ENCODE measurements around the gene SIM2.

The SIM2 gene

DNA sequence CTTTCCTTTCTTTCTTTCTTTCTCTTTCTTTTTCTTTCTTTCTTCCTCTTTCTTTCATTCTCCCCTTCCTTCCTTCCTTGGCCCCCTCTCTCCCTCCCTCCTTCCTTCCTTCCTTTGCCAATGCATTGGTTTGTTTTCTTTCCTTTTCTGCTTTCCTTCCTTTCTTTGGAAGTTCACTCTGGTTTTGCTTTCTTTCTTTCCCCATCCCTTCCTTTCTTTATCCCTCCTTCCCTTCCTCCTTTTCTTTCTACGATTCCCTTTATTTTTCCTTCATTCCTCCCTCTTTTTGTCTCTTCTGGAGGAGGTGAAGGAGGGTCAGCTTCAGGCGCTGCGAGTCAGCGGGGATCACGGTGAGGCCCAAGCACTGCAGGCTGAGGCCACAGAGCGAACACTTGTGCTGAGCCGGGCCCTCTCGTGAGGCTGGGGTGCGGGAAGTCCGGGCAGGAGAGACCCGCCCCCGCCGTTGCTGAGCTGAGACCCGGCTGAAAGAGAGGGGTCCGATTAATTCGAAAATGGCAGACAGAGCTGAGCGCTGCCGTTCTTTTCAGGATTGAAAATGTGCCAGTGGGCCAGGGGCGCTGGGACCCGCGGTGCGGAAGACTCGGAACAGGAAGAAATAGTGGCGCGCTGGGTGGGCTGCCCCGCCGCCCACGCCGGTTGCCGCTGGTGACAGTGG is 1.5 kb downstream of the SIM2 start:
- POLR2A ChIA-PET = interaction anchor here (0.9 to 2.7 kb wide), 4 partner anchors 9 to 42 kb away, joined by 3 to 9 read pairs (median 4); no protein-coding TSS in a partner anchor
- CTCF ChIA-PET = interaction anchor here (1.4 kb wide), 1 partner anchor 154 kb away, joined by 4 read pairs; no protein-coding TSS in a partner anchor
- DNase-seq (ENCODE audit: extremely low spot score) = no peak
- TF ChIP-seq PKNOX1 (IDR thresholded peaks at IDR 0.05) = no peak
- TF ChIP-seq L3MBTL2 (conservative IDR thresholded peaks at IDR 0.05) = 0 out of 2 replicates have a peak, but pooled peaks have one; percentile 23

DNA sequence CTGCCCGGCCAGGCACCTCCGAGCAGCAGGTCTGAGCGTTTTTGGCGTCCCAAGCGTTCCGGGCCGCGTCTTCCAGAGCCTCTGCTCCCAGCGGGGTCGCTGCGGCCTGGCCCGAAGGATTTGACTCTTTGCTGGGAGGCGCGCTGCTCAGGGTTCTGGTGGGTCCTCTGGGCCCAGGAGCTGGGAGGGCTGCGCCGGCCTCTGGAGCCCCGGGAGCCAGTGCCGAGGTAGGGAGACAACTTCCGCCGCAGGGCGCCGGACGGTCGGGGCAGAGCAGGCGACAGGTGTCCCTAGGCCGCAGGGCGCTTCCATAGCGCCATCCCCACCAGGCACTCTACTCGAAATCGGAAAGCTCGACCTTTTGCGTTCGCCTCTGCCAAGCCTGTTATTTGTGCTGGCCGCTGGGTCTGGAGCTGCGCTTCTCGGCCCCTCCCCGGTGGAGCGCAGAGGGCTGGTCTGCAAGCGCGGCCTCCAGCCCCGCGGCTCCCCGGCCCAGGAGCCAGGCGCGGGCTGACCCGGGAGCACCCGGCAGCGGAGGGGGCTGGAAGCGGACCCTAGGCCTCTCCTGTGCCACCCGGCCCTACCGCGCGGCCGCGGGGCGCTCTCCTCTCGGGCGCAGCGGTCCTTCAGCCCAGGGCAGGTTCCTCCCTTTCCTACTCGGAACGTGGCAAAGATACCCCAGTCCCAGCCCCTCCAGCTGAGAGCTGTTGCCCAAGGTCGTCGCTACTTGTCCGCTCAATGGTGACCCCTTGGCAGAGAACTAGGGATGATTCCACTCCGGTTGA is 2.2 kb downstream of the SIM2 start:
- TF ChIP-seq FOXK2 (IDR thresholded peaks at IDR 0.05) (no peak), NFRKB (IDR thresholded peaks at IDR 0.05) (no peak), TARDBP (IDR thresholded peaks at IDR 0.05) (no peak), ELF4 (IDR thresholded peaks at IDR 0.05) (no peak)
- POLR2A ChIA-PET = interaction anchor here (2.7 kb wide), 1 partner anchor 9 kb away, joined by 9 read pairs; no protein-coding TSS in a partner anchor
- CTCF ChIA-PET = no interaction called here
- peak; percentile 43 for DNase-seq (ENCODE audit: extremely low spot score)

DNA sequence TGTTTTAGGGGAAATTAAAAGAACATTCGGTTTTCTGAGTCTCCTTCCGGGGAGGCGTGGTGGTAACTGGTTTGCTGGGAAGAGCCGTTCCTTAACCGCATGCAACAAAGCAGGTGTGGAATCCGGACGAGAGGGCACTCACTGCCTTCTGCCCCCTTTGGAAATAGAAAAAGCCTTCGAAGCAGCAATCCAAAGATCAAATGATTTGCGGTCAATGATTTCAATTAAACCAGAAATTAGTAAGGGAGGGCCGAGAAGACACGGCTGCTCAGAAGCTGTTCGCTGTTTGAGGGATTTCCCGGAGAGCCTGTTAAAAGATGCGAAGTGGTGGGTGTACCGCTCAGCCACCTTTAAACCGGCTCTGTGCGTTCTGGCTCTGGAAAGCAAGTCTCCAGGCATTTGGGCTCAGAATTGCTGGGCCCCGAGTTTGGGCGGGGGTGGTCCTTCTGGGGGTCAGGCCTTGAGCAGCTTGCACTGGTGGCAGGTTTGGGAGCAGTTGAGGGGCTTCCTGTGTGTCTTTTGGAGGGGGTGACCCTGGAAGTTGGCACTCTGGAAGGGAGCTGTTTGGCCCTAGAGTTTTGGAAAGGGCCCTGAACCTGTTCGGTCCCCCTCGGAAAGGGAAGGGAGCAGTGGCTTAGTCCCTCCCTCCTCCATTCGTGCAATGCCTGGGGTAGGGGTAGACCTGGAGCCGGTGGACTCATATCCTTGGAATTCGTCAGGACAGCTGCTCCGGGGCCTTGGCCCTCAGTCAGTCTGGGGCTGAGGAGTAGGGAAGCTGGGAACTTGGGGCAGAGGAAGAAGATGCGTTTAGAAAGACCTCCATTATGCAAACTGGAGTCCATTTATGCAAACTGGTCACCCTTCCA is 3.1 kb downstream of the SIM2 start:
- TF ChIP-seq LEF1 (IDR thresholded peaks at IDR 0.05; ENCODE audit: borderline replicate concordance) (no peak), L3MBTL2 (conservative IDR thresholded peaks at IDR 0.05) (no peak)
- POLR2A ChIA-PET = interaction anchor here (2.7 kb wide), 1 partner anchor 10 kb away, joined by 9 read pairs; no protein-coding TSS in a partner anchor
- no peak for DNase-seq (ENCODE audit: extremely low spot score)

GRCh38 chr21:36702622-36702968 is 3.7 kb downstream of the SIM2 start:
- no peak for DNase-seq (ENCODE audit: extremely low spot score)
- CTCF ChIA-PET = no interaction called here
- TF ChIP-seq TARDBP (IDR thresholded peaks at IDR 0.05) = no peak
- TF ChIP-seq NFRKB (IDR thresholded peaks at IDR 0.05) = no peak
- TF ChIP-seq BHLHE40 (IDR thresholded peaks at IDR 0.05; ENCODE audit: borderline replicate concordance) = no peak
- no peak for TF ChIP-seq PKNOX1 (IDR thresholded peaks at IDR 0.05)
- TF ChIP-seq FOXA1 (IDR thresholded peaks at IDR 0.05) = no peak
- no peak for TF ChIP-seq FOXM1 (IDR thresholded peaks at IDR 0.05; ENCODE audit: borderline replicate concordance)
- no peak for TF ChIP-seq L3MBTL2 (conservative IDR thresholded peaks at IDR 0.05)
- no peak for TF ChIP-seq HDGF (IDR thresholded peaks at IDR 0.05; ENCODE audit: borderline replicate concordance)
- no peak for TF ChIP-seq ZNF384 (IDR thresholded peaks at IDR 0.05)
- POLR2A ChIA-PET = no interaction called here

More for the DNA sequence above, 3.1 kb downstream of the SIM2 start:
- CTCF ChIA-PET = no interaction called here

DNA sequence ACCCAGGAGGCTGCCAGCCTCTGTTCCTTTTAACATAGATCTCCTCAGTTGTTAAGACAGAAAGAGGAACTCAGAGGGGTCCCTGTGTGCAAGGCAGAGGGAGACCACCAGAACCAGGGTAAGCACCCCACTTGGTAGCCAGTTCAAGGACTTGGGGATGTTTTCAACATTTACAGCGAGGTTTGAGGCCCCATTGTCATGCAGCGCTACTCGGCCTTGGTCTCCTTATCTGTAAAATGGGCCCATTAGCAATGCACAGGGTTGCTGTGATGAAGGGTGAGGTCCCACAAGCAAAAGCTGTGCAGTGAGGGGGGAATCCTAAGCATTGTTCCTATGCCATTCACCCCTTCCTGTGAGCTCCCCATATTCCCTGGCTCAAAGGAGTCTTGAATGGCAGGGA is 4.2 kb downstream of the SIM2 start:
- ChIA-PET CTCF (no interaction called here), POLR2A (no interaction called here)
- TF ChIP-seq BHLHE40 (IDR thresholded peaks at IDR 0.05; ENCODE audit: borderline replicate concordance) (no peak), SUZ12 (IDR thresholded peaks at IDR 0.05) (no peak), FOXA1 (IDR thresholded peaks at IDR 0.05) (no peak), CTBP1 (IDR thresholded peaks at IDR 0.05; ENCODE audit: borderline replicate concordance) (no peak), ARNT (IDR thresholded peaks at IDR 0.05) (no peak), ELF4 (IDR thresholded peaks at IDR 0.05) (no peak), TARDBP (IDR thresholded peaks at IDR 0.05) (no peak), ZNF384 (IDR thresholded peaks at IDR 0.05) (no peak), FOXK2 (IDR thresholded peaks at IDR 0.05) (no peak), LEF1 (IDR thresholded peaks at IDR 0.05; ENCODE audit: borderline replicate concordance) (no peak), SP1 (IDR thresholded peaks at IDR 0.05) (no peak), FOXM1 (IDR thresholded peaks at IDR 0.05; ENCODE audit: borderline replicate concordance) (no peak), PKNOX1 (IDR thresholded peaks at IDR 0.05) (no peak), HDGF (IDR thresholded peaks at IDR 0.05; ENCODE audit: borderline replicate concordance) (no peak), NFRKB (IDR thresholded peaks at IDR 0.05) (no peak), L3MBTL2 (conservative IDR thresholded peaks at IDR 0.05) (no peak)
- no peak for DNase-seq (ENCODE audit: extremely low spot score)

DNA sequence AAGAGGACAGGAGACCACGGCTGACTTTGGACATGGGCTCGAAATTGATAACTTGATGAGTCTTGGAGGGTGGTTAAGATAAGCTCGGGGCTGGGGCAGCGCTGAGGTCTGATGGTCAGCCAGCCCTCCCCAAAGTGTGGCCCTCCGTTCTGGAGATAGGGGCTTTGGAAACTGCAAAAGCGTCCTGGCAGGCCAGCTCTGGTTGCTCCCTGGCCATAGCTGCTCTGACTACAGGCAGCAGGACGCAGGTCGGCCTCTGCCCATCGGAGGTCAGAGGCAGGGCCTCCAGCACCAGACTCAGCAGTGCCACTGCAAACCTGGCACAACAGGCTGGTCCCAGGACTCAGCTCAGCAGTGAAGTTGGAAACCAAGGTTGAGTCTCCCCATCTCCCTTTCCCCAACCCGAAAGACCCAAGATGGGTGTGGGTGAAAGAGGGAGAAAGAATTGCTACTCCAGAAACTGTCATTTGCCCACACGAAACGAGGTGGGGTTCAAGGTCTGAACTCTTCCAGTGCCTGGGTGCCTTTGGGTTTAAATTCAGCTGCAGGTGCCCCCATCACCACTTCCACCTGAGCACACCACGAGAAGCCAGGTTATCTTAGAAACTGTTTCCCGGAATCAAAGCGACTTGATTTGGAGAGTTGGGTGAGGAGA is 4.8 kb downstream of the SIM2 start:
- TF ChIP-seq L3MBTL2 (conservative IDR thresholded peaks at IDR 0.05) = no peak
- TF ChIP-seq ZNF384 (IDR thresholded peaks at IDR 0.05) = no peak
- TF ChIP-seq FOXK2 (IDR thresholded peaks at IDR 0.05) = no peak
- no peak for TF ChIP-seq BHLHE40 (IDR thresholded peaks at IDR 0.05; ENCODE audit: borderline replicate concordance)
- no peak for TF ChIP-seq ELF4 (IDR thresholded peaks at IDR 0.05)
- TF ChIP-seq ARNT (IDR thresholded peaks at IDR 0.05) = no peak
- TF ChIP-seq FOXA1 (IDR thresholded peaks at IDR 0.05) = no peak
- CTCF ChIA-PET = no interaction called here
- DNase-seq (ENCODE audit: extremely low spot score) = no peak
- POLR2A ChIA-PET = no interaction called here

Data from HEK293T (cell line).